Coronary artery (tissue), 2 donors: ENCODE data around the gene BPIFB3.

ENCODE experiments used
- DNase-seq: peaks from one replicate; pipeline ENCODE4 v3.0.0-alpha.2; 2017; ENCODE audit warnings: low spot score
- H3K27ac ChIP-seq, 2 donors: fragments of 200-600 bp; sonication (generic); one replicate each; pipeline ENCODE4 v1.5.1; 2016 to 2019
- H3K4me3 ChIP-seq: fragments of 200-600 bp; sonication (generic); 2 replicates; pipeline ENCODE4 v1.5.1; 2016; ENCODE audit warnings: mild to moderate bottlenecking, moderate library complexity
- CTCF ChIP-seq: fragments of 200-600 bp; sonication (generic); IDR thresholded peaks from one replicate; pipeline ENCODE4 v1.5.1; 2019; ENCODE audit warnings: antibody characterized with exemption

The BPIFB3 gene

GRCh38 chr20:33082546-33082945, 28.8 kb downstream of the BPIFB3 start:
- Histone ChIP-seq H3K4me3 (no peak overlapping the region), H3K27ac (no peak overlapping the region)
- no peak for TF ChIP-seq CTCF
- DNase-seq: no peak

GRCh38 chr20:33083544-33084340, 30.0 kb downstream of the BPIFB3 start:
- no peak for TF ChIP-seq CTCF
- no peak for DNase-seq
- Histone ChIP-seq H3K27ac (no peak overlapping the region), H3K4me3 (no peak overlapping the region)

GRCh38 chr20:33084722-33085121, 31.0 kb downstream of the BPIFB3 start:
- H3K27ac ChIP-seq: no peak overlapping the region
- no peak for TF ChIP-seq CTCF
- H3K4me3 ChIP-seq: no peak overlapping the region
- no peak for DNase-seq

- no peak overlapping the region for H3K4me3 ChIP-seq
- no peak for TF ChIP-seq CTCF
- H3K27ac ChIP-seq: no peak overlapping the region
- no peak for DNase-seq
Observed at GRCh38 chr20:33086052-33086722, 32.5 kb downstream of the BPIFB3 start.

- DNase-seq: no peak
- Histone ChIP-seq H3K27ac (no peak overlapping the region), H3K4me3 (no peak overlapping the region)
- no peak for TF ChIP-seq CTCF
Observed at GRCh38 chr20:33091147-33091546, 37.4 kb downstream of the BPIFB3 start.

- no peak overlapping the region for H3K27ac ChIP-seq
Observed at GRCh38 chr20:33091693-33092092, 38.0 kb downstream of the BPIFB3 start.

More at GRCh38 chr20:33091693-33092092, 38.0 kb downstream of the BPIFB3 start:
- DNase-seq: no peak
- no peak overlapping the region for H3K4me3 ChIP-seq
- no peak for TF ChIP-seq CTCF
